H1 (cell line): Measurements from ENCODE around the gene RRBP1.

Experiments used
- BCL11A ChIP-seq, 2 experiments: IDR thresholded peaks; one replicate each; pipeline ENCODE4 v1.6.1; 2011; ENCODE audit warnings: low read depth in 2 of 2, low read length in 2 of 2, mild to moderate bottlenecking in 2 of 2
- EZH2 ChIP-seq: fragments of 200-600 bp; sonication (generic); IDR thresholded peaks from 2 replicates; pipeline ENCODE4 v1.7.1; 2012; ENCODE audit warnings: low read depth, mild to moderate bottlenecking, moderate library complexity, low read length, inconsistent platforms; ENCODE audit not compliant: severe bottlenecking
- HDAC6 ChIP-seq: IDR thresholded peaks from one replicate; pipeline ENCODE4 v1.7.1; 2012; ENCODE audit warnings: low read depth, mild to moderate bottlenecking, inconsistent platforms, low read length, moderate library complexity
- POLR2A ChIP-seq, 2 experiments: IDR thresholded peaks; 1 replicate in 1 of 2; 2 replicates in 1 of 2; pipeline ENCODE4 v1.6.1; 2011; ENCODE audit warnings: low read depth in 2 of 2, low read length in 2 of 2, mild to moderate bottlenecking in 2 of 2; ENCODE audit errors: control extremely low read depth in 1 of 2
- TAF1 ChIP-seq: IDR thresholded peaks from 2 replicates; pipeline ENCODE4 v1.6.1; 2011; ENCODE audit warnings: mild to moderate bottlenecking, low read depth, low read length
- TF ChIP-seq, protein P1 (sequence below), 3 experiments: IDR thresholded peaks; 1 replicate in 2 of 3; 2 replicates in 1 of 3; pipeline versions ENCODE4 v1.5.1 to v1.6.1; 2011; ENCODE audit warnings: low read length in 3 of 3, mild to moderate bottlenecking in 3 of 3, inconsistent platforms in 2 of 3, low read depth in 1 of 3, moderate library complexity in 1 of 3; ENCODE audit not compliant: insufficient read depth in 1 of 3; ENCODE audit errors: control extremely low read depth in 1 of 3

GRCh38 chr20:17584689-17585088 lies 97.4 kb downstream of the RRBP1 start:
- TF ChIP-seq, protein P1, sequence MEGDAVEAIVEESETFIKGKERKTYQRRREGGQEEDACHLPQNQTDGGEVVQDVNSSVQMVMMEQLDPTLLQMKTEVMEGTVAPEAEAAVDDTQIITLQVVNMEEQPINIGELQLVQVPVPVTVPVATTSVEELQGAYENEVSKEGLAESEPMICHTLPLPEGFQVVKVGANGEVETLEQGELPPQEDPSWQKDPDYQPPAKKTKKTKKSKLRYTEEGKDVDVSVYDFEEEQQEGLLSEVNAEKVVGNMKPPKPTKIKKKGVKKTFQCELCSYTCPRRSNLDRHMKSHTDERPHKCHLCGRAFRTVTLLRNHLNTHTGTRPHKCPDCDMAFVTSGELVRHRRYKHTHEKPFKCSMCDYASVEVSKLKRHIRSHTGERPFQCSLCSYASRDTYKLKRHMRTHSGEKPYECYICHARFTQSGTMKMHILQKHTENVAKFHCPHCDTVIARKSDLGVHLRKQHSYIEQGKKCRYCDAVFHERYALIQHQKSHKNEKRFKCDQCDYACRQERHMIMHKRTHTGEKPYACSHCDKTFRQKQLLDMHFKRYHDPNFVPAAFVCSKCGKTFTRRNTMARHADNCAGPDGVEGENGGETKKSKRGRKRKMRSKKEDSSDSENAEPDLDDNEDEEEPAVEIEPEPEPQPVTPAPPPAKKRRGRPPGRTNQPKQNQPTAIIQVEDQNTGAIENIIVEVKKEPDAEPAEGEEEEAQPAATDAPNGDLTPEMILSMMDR (IDR thresholded peaks at IDR 0.05; ENCODE audit: control extremely low read depth in 1 of 3, insufficient read depth in 1 of 3, low read depth in 1 of 3, low read length in 3 of 3) = no peak
- no peak for TF ChIP-seq BCL11A (IDR thresholded peaks at IDR 0.05; ENCODE audit: low read depth in 2 of 2, low read length in 2 of 2)
- no peak for TF ChIP-seq POLR2A (IDR thresholded peaks at IDR 0.05; ENCODE audit: control extremely low read depth in 1 of 2, low read depth in 2 of 2, low read length in 2 of 2)
- TF ChIP-seq TAF1 = no peak
- no peak for TF ChIP-seq HDAC6
- no peak for TF ChIP-seq EZH2
